GM12875 (cell line): ENCODE measurements around the gene VSX2.

Source experiments
- H3K4me3 ChIP-seq: one replicate; pipeline ENCODE4 v1.5.1; 2011; ENCODE audit warnings: low read depth, low read length, control low read depth
- CTCF ChIP-seq: IDR thresholded peaks from 2 replicates; pipeline ENCODE4 v1.5.1; 2011; ENCODE audit warnings: low read depth, mild to moderate bottlenecking, control low read depth, inconsistent platforms, low read length, moderate library complexity, borderline replicate concordance; ENCODE audit not compliant: insufficient read depth

Gene VSX2

GRCh38 chr14:74242021-74242779, 3.0 kb downstream of the VSX2 start:
- no peak for TF ChIP-seq CTCF
- no peak overlapping the region for H3K4me3 ChIP-seq

GRCh38 chr14:74242780-74243042, 3.5 kb downstream of the VSX2 start:
- no peak for TF ChIP-seq CTCF
- H3K4me3 ChIP-seq, result no peak overlapping the region

GRCh38 chr14:74243051-74243450, 3.8 kb downstream of the VSX2 start:
- TF ChIP-seq CTCF, result no peak
- no peak overlapping the region for H3K4me3 ChIP-seq

- TF ChIP-seq CTCF, result peak; percentile 20; the same call in 1 of the 2 replicates
- no peak overlapping the region for H3K4me3 ChIP-seq
Measured at GRCh38 chr14:74244115-74244514, 4.9 kb downstream of the VSX2 start.

GRCh38 chr14:74245292-74245691, 6.0 kb downstream of the VSX2 start:
- no peak overlapping the region for H3K4me3 ChIP-seq
- TF ChIP-seq CTCF, result no peak

GRCh38 chr14:74246542-74246941, 7.3 kb downstream of the VSX2 start:
- H3K4me3 ChIP-seq, result no peak overlapping the region
- no peak for TF ChIP-seq CTCF

GRCh38 chr14:74248017-74248416, 8.8 kb downstream of the VSX2 start:
- no peak for TF ChIP-seq CTCF
- no peak overlapping the region for H3K4me3 ChIP-seq
